ENCODE measurements around the gene SPATA21.
"Not testable (repeated sequence)": the region's sequence is repeated elsewhere in the genome, so short reads cannot be mapped to it uniquely, and the experiment has no call there.

- TF ChIP-seq CTCF (optimal IDR thresholded peaks at IDR 0.05 in 1 of 3, IDR thresholded peaks at IDR 0.05 in 1 of 3, conservative IDR thresholded peaks at IDR 0.05 in 1 of 3; ENCODE audit: extremely low read depth in 1 of 3, insufficient read depth in 2 of 3, low read length in 3 of 3); EZH2 (IDR thresholded peaks at IDR 0.05; ENCODE audit: low read length): not testable (repeated sequence)
Measured at GRCh38 chr1:16486316-16486715, 49.1 kb upstream of the SPATA21 start.
